ENCODE results near the gene DENND1C. TPM values are rescaled to one million over a fixed set of nuclear protein-coding genes. Genes with fewer than 3 reads are reported as not detected.

DENND1C gene
- total RNA-seq, 1 donor from 2014 or later: 1.5 TPM

DNA sequence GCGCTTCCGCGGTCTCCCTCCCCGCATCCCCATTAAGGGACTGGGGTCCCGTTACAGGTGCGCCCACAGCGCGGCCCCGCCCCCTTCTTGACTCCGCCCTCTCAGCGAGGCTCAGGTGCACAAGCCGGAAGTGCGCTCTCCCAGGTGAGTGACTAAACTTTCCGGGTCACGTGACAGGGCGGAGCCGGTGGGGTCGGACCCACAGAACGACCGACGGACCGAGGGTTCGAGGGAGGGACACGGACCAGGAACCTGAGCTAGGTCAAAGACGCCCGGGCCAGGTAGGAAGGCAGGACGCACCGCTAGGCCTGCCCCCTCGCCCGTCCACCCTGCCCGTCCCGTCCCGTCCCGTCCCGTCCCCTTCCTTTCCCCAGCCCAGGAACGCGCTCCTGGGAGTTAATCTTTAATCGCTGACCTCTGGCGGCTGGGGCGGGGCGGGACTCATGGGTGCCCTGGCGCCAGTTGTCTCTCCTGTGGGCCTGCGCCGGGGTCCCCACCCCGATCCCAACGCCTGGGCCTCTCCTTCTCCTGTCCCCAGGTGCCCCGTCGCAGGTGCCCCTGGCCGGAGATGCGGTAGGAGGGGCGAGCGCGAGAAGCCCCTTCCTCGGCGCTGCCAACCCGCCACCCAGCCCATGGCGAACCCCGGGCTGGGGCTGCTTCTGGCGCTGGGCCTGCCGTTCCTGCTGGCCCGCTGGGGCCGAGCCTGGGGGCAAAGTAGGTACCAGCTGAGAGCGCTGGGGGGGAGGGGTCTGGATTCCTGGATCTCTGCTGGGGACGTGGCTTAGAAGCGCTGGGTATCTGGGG, 17.3 kb downstream of the DENND1C start, which contains the start of gene CRB3:
Gene CRB3 (plus strand): TSS at position 202 of the 804 bp plus-strand sequence. CDS start 431 bp downstream, at position 633.
- H3K4me3 Mint-ChIP-seq (ENCODE audit: unreplicated experiment): no peak within 1 kb of the TSS
- H3K36me3 Mint-ChIP-seq (ENCODE audit: low read depth, unreplicated experiment): no peaks in the 10 kb centered on the region
- peaks cover 12% of the 10 kb centered on the region for H3K27me3 Mint-ChIP-seq (ENCODE audit: unreplicated experiment)
- TF ChIP-seq, protein P1, sequence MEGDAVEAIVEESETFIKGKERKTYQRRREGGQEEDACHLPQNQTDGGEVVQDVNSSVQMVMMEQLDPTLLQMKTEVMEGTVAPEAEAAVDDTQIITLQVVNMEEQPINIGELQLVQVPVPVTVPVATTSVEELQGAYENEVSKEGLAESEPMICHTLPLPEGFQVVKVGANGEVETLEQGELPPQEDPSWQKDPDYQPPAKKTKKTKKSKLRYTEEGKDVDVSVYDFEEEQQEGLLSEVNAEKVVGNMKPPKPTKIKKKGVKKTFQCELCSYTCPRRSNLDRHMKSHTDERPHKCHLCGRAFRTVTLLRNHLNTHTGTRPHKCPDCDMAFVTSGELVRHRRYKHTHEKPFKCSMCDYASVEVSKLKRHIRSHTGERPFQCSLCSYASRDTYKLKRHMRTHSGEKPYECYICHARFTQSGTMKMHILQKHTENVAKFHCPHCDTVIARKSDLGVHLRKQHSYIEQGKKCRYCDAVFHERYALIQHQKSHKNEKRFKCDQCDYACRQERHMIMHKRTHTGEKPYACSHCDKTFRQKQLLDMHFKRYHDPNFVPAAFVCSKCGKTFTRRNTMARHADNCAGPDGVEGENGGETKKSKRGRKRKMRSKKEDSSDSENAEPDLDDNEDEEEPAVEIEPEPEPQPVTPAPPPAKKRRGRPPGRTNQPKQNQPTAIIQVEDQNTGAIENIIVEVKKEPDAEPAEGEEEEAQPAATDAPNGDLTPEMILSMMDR (IDR thresholded peaks at IDR 0.05; ENCODE audit: unreplicated experiment): no peak
- no peak within 1 kb of the TSS for H3K27ac Mint-ChIP-seq (ENCODE audit: unreplicated experiment)
- H3K9me3 Mint-ChIP-seq (ENCODE audit: unreplicated experiment): no peaks in the 10 kb centered on the region
- no peak for DNase-seq (ENCODE audit: low spot score)
- peaks cover 3% of the 10 kb centered on the region for H3K4me1 Mint-ChIP-seq (ENCODE audit: unreplicated experiment)

DNA sequence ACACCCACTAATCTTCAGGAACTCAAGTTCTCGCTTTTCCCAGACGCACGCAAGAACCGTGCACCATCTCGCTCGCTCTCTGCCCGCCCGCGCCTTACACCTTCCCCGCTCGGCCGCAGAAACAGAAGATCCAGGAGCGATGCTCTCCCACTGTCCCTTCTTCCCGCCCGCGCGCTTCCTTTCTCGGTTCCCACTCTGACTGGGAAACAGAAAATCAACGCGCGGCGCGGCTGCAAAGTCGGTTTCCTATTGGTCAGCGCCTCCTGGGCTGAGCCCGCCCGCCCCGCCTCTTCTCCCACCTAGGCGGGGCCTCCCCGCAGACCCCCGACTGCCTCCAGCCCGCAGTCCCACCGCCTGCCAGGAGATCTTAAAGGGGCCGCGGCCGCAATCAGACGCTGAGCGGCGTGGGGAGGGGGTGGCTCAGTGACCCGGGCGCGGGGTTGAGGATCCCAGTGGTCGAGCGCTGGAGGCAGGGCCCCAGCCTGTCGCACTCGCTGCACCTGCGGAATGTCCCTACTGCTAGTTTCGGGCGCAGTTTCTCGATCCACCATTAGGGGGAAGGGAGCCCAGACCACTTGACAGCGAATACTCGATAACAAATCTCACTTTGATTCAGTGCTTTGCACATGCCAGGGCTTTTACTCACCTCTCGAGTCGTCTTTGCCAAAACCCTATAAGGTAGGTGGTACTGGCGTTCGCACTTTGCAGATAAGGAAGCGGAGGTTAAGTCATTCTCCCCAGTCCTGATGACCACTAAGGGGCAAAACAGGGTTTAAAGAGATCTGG, 21.3 kb downstream of the DENND1C start:
- peak; percentile 95 for DNase-seq (ENCODE audit: low spot score)
- TF ChIP-seq, protein P1 (IDR thresholded peaks at IDR 0.05; ENCODE audit: unreplicated experiment): peak; percentile 78
- H3K36me3 Mint-ChIP-seq (ENCODE audit: low read depth, unreplicated experiment): peaks cover 2% of the 10 kb centered on the region
- H3K4me1 Mint-ChIP-seq (ENCODE audit: unreplicated experiment): peaks cover 7% of the 10 kb centered on the region
- no peaks in the 10 kb centered on the region for H3K9me3 Mint-ChIP-seq (ENCODE audit: unreplicated experiment)
- H3K4me3 Mint-ChIP-seq (ENCODE audit: unreplicated experiment): peak overlapping the region; percentile 94
- no peak overlapping the region for H3K27ac Mint-ChIP-seq (ENCODE audit: unreplicated experiment)
- H3K27me3 Mint-ChIP-seq (ENCODE audit: unreplicated experiment): peaks cover 11% of the 10 kb centered on the region

DNA sequence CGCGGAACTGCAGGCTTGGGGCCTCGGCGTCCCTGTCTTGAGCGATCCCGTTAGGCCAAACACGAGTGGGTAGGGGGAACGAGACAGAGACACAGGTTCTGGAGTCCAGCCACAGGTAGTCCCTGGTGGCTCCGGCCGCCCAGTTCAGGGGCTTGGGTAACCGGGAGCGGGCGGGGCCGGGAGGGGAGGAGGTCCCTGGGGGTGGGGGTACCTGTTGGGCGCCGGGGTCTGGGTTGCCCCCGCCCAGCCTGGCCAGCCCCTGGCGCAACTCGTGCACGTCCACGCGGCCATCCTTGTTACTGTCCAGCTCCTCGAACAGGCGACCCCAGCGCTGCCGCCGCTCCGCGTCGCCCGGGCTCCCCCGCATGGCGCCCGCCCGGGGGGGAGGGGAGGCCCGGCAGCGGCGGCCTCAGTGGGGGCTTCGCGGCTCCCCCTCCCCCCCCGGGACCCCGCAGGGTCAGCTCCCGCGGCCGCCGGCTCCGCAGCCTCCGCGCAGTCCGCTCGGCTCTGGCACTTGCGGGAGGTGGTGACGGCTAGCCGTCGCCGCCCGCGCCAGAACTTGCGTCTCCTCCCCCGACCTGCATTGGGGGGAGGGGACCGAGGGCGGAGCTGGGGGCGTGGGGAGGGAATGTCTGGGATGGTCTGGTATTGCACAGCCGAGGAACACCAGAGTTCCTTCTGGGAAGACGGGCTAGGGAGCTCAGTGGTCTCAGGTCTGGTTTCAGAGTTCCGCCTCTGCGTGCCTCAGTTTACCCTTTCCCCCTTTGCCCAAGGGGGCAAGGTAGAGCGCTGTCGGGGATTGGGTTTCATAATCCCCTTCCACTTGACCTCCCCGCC, 22.1 kb downstream of the DENND1C start, which contains the start of gene SLC25A23:
Gene SLC25A23 (minus strand): TSS at position 531 of the 837 bp plus-strand sequence. CDS start 164 bp downstream, at position 367.
- no peak within 1 kb of the TSS for H3K27ac Mint-ChIP-seq (ENCODE audit: unreplicated experiment)
- H3K4me1 Mint-ChIP-seq (ENCODE audit: unreplicated experiment): peaks cover 7% of the 10 kb centered on the region
- peak within 1 kb of the TSS; percentile 94 for H3K4me3 Mint-ChIP-seq (ENCODE audit: unreplicated experiment)
- TF ChIP-seq, protein P1 (IDR thresholded peaks at IDR 0.05; ENCODE audit: unreplicated experiment): no peak
- H3K27me3 Mint-ChIP-seq (ENCODE audit: unreplicated experiment): peaks cover 4% of the 10 kb centered on the region
- DNase-seq (ENCODE audit: low spot score): peak; percentile 77
- H3K9me3 Mint-ChIP-seq (ENCODE audit: unreplicated experiment): no peaks in the 10 kb centered on the region
- H3K36me3 Mint-ChIP-seq (ENCODE audit: low read depth, unreplicated experiment): peaks cover 7% of the 10 kb centered on the region

DNA sequence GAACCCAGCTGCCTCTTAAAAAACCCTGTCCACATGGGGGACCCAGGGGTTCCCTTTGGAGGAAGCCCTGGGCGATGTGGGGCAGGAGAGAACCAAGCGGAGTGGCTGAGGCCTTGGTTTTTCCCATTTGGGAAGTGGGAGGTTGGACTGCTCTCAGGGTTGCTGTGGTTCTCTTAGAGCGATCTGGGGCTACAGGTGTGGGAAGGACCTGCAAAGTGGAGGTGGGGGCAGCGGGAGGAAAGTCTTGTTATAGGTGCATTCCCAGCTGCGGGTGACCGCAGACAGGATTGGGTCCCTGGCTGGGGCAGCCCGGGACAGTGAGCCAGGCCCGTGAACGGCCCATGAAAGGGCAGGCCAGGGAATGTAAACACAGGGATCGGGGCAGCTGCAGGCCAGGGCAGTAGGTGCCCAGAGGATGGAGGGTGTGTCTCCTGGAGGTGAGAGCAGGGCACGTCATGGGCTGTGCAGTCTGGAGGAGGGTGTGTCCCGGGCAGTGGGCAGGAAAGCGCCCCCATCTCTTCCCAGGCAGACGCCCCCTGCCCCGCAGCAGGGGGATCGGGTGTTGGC, 22.8 kb downstream of the DENND1C start:
- Mint-ChIP-seq H3K36me3 (ENCODE audit: low read depth, unreplicated experiment) (peaks cover 12% of the 10 kb centered on the region), H3K4me3 (ENCODE audit: unreplicated experiment) (peak overlapping the region; percentile 89), H3K4me1 (ENCODE audit: unreplicated experiment) (peaks cover 7% of the 10 kb centered on the region), H3K9me3 (ENCODE audit: unreplicated experiment) (no peaks in the 10 kb centered on the region), H3K27ac (ENCODE audit: unreplicated experiment) (no peak overlapping the region), H3K27me3 (ENCODE audit: unreplicated experiment) (peaks cover 4% of the 10 kb centered on the region)
- TF ChIP-seq, protein P1 (IDR thresholded peaks at IDR 0.05; ENCODE audit: unreplicated experiment): no peak
- no peak for DNase-seq (ENCODE audit: low spot score)
